DMS53 treated with DMSO at 0.1 percent for 48 hours (cell line): ENCODE results near the gene EHD3.

ENCODE experiments used
- DNase-seq: peaks from one replicate; lab custom pipeline; 2025; ENCODE audit not compliant: unreplicated experiment; lab: John Stamatoyannopoulos, UW

The EHD3 gene

DNA sequence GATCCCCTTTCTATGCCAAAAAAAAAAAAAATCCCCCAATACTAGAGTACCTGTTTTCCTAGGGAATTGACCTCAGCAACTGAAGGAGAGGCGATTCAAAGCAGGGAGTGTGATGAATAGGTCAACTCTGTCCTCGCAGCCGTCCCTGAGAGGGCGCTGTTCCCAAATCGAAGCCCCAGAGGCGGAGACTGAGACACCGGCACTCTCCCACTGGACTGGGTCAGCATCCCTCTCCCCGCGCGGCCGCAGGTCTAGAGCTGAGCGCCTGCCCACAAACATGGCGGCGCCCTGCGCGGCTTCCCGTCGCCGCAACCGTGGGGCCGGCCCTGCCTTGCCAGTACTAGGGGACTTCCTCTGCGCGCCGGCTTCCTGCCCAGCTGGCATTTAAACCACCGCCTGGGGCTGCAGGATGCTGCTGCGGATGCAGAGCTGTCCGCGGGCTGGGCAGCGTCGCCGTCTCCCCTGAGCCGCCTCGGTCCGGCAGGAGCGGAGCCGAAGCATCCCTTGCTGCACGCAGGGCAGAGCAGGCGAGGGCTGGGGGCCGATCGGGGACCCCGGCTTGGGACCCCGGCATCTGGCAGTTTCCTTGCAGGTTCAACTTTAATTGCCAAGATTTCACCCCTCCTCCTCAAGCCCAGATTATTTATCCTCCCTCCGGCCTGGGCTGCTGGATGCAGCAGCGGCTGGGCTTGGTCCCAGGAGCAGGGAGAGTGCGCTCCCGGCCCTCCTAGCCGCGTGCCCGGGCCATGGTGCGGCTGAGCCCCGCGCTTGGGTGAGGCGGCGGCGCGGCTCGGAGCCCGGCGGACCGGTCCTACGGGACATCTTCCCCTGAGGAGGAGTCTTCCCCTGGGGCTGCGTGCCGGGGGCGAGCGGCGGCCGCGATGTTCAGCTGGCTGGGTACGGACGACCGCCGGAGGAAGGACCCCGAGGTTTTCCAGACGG lies at the start of gene EHD3:
Gene EHD3, plus strand, starts transcription at position 412 of the 942 bp plus-strand sequence. Its CDS starts 470 bp downstream, at position 882.
- DNase-seq, result peak; percentile 79

DNA sequence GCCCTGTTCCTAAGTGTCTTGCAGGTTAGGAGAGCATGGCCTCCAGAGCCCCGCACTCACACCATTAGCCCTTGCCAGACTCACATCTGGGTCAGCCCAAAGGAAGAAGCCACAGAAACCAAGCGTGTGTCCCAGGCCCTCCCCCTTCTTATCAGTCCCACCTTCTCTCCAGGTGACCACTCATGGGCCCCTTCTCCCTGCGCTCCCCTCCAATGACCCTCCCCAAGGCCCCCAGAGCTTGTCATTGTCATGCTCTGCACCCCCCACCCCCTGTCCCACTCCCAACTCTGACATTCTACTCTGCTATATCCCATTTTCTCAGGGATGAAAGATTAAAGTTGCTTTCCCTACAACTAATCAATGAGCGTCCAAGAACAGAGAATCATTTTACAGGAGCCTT lies 46.8 kb upstream of the EHD3 start:
- no peak for DNase-seq

GRCh38 chr2:31188131-31188530 lies 45.8 kb upstream of the EHD3 start:
- no peak for DNase-seq

GRCh38 chr2:31189141-31189540 lies 44.8 kb upstream of the EHD3 start:
- DNase-seq, result no peak

DNA sequence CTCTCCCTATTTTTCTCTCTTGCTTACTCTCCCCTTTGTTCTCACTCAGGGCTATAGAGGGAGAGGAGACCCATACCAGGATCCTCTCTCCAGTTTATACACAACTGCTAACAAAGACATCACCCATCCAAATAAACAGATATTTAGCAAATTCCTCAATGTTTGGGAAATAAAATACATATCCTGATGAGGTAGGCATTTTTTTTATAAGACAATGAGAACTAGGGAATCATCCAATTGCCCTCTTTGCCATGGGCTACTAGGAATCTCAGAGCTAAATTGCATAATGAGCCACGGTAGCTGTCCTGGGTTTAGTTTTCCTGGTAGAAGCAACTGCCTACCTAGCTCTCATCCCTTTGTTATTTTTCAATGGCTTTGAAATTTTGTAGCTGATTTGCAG lies 43.8 kb upstream of the EHD3 start:
- DNase-seq, result no peak

- no peak for DNase-seq
Measured at GRCh38 chr2:31191931-31192330, 42.0 kb upstream of the EHD3 start.

- no peak for DNase-seq
Measured at GRCh38 chr2:31192396-31192795, 41.6 kb upstream of the EHD3 start.

DNA sequence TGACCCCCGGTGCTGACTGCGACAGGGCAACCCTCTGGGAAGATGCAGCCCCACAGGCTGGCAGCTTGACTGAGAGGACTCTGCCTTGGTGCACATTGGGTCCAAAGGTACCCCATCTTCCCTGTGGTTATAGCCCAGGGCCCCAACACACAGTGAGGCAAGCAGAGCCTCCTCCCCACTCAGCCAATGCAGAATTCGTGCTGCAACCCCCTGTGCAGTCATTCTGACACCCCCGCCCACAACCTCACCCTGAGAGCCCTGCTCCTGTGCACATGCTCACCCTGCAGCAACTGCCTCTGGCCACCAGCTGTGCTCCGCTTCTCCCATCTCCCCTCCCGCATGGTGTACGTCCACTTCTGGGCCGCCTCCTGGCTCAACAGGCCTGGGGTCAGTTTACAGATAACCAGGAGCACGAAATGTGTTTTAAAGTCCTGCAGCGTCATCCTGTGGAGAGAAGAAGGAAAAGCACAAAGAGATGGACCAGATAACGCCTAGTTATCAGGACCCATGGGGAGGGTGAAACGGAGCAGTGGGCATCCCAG lies 41.0 kb upstream of the EHD3 start:
- DNase-seq, result no peak

GRCh38 chr2:31193806-31194205 lies 40.1 kb upstream of the EHD3 start:
- no peak for DNase-seq

DNA sequence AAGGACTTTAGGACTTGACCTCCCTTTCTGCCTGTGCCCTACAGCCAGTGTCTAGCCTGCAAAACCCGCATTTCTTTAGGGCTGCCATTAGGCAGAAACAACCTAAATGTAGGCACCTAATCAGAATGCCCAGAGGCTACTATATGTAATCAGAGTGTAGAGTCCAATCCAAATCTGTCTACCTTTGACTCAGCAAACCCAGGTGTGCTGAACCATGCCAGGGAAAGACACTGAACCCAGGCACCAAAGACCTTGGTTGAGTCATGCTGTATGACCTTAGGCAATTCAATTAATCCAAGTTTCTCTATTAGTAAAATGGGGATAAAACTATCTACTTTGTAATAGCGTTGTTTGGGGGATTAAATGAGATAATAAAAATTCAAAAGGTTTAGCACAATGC lies 37.3 kb upstream of the EHD3 start:
- no peak for DNase-seq

- DNase-seq, result no peak
Measured at GRCh38 chr2:31197166-31197565, 36.8 kb upstream of the EHD3 start.

- DNase-seq, result no peak
Measured at GRCh38 chr2:31197669-31198068, 36.3 kb upstream of the EHD3 start.

DNA sequence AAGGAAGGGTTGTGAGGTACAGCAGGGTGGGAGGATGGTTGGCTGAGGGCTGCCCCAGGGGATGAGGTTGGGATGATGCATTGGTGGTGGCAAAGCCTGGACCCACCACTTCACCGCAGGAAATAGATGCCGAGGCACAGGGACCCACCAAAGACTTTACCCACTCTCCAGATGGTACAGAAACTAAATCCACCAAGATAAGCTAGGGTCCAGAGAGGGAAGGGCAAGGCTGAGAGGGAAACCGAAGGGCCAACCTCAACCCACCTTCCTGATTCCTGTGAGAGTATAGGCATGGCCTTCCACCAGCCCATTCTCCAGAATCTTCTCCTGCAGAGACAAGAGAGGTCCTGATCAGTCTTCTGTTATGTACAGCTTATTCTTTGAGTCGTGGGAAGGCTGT lies 34.7 kb upstream of the EHD3 start:
- no peak for DNase-seq

- no peak for DNase-seq
Measured at GRCh38 chr2:31200972-31201371, 33.0 kb upstream of the EHD3 start.

GRCh38 chr2:31202041-31202440 lies 31.9 kb upstream of the EHD3 start:
- DNase-seq, result no peak

DNA sequence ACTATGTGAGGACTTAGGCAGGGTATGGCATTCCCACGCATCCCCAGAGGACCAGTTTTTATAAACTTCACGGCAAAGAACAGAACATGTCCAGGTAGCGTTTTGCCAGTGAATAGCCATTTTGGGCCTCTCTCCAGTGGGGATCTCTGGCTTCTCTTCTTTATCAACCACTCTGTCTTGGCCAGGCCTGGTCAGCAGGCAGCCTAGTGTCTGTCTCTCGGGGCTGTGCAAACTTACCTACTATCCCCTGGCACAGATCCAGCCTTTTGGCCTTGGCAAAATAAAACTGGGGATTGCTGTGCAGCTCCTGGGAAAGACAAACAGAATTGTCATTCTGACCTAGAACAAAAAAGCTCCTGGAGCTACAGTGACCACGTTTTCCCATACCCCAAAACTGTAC lies 31.1 kb upstream of the EHD3 start:
- DNase-seq, result no peak

DNA sequence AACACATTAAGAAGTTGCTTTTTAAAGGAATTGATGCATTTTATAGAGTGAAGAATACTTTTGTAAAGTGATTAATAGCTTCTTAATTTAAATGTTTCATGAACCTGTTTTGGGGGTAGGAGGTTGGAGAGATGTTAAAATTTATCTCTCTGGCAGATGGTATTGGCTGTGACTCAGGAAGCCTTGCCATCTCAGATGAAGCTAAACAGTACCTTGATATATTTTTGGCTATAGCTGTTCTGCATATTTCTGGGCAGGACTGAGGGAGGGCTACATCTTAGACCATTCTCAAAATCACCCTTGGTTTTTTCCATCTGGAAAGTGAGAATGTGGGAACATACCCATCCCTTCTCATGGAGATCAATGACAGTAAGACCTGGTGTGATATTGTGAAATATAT lies 30.0 kb upstream of the EHD3 start:
- no peak for DNase-seq

DNA sequence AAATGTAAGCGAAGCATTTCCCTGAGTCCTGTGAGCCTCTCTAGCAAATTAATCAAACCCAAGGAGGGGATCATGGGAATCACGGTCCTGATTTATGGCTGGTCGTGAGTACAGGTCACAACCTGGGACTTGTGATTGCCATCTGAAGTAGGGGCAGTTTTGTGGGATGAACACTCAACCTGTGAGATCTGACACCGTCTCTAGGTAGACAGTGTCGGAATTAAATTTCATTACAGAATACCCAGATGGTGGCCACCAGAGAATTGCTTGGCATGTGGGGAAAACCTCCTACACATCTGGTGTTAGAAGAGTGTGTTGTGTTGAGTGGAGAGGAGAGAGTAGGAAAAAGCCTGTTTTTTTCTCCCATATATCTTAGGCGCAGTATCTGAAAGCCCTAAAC lies 29.2 kb upstream of the EHD3 start:
- DNase-seq, result no peak

DNA sequence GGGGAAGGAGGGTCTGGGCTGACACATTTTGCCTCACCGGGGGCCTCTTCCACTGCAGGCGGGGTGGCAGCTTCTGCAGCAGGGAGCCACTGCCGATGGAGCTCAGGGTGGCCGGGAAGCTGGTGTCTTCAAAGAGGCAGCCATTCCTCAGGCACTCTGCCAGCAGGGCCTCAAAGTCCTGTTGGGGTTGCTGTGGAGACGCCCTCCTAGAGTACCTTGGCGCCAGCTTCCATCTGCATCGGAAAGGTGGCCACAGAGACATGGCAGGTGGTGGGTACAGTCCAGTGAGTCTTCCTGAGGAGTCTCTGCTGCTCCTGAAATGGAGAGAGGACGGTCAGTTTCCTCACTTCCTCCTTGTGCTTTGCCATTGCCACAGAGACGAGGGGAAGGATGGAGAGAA lies 28.8 kb upstream of the EHD3 start:
- no peak for DNase-seq

- no peak for DNase-seq
Measured at GRCh38 chr2:31205613-31206012, 28.3 kb upstream of the EHD3 start.

- no peak for DNase-seq
Measured at GRCh38 chr2:31207790-31208189, 26.2 kb upstream of the EHD3 start.

- no peak for DNase-seq
Measured at GRCh38 chr2:31208240-31208639, 25.7 kb upstream of the EHD3 start.
